Measurements from ENCODE around the gene TMPRSS4.

The TMPRSS4 gene

DNA sequence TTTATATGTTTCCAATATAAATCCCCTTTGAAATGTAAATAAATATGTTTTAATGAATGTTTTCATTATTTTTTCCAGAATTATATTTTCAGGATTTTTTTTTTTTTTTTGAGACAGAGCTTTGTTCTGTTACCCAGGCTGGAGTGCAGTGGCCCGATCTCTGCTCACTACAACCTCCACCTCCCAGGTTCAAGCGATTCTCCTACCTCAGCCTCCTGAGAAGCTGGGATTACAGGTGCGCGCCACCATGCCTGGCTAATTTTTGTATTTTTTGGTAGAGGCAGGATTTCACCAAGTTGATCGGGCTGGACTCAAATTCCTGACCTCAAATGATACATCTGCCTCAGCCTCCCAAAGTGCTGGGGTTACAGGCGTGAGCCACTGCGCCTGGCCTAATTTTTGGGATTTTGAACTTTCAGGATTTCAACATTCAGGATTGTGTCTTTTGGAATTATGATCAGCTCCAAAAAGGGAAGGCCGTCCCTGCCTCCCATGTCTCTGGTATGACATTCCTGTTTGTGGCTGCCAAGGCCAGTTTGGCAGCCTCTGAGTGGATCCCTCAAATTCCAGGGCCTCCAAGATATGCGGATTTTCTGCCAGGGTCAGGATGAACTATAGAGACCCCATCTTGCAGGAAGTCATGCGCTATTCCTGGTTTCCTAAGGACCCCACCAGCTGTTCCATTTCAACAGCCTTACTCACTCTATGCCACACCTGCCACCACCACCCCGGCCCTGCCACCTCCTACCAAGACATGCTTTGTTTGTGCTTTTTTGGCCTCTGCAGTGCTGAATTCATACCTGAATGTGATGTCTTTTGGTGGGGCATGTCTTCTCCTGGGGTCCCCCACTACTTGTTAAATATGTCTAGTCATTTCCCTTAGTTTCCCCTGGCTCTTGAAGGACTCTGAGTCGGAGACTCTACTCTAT, 21.9 kb upstream of the TMPRSS4 start:
- H3K4me1 ChIP-seq (ENCODE audit: low read length) = no peaks in the 10 kb centered on the region
- H3K27ac ChIP-seq (ENCODE audit: low read length) = no peak overlapping the region
- H4K20me1 ChIP-seq (ENCODE audit: insufficient read depth, low read length) = no peaks in the 10 kb centered on the region
- no peaks in the 10 kb centered on the region for H3K9me3 ChIP-seq (replicated peaks; ENCODE audit: insufficient read depth, low read length)
- no peaks in the 10 kb centered on the region for H3F3A ChIP-seq (ENCODE audit: insufficient read depth, low read length)
- DNase-seq = no peak
- no peaks in the 10 kb centered on the region for H3K9me2 ChIP-seq (replicated peaks; ENCODE audit: insufficient read depth, low read length)
- H2AFZ ChIP-seq (ENCODE audit: low read length) = no peak overlapping the region
- no peak for TF ChIP-seq EZH2 (optimal IDR thresholded peaks at IDR 0.05; ENCODE audit: low read depth, low read length)
- TF ChIP-seq EZH2phosphoT487 (IDR thresholded peaks at IDR 0.05; ENCODE audit: low read length) = no peak
- TF ChIP-seq, protein P1, sequence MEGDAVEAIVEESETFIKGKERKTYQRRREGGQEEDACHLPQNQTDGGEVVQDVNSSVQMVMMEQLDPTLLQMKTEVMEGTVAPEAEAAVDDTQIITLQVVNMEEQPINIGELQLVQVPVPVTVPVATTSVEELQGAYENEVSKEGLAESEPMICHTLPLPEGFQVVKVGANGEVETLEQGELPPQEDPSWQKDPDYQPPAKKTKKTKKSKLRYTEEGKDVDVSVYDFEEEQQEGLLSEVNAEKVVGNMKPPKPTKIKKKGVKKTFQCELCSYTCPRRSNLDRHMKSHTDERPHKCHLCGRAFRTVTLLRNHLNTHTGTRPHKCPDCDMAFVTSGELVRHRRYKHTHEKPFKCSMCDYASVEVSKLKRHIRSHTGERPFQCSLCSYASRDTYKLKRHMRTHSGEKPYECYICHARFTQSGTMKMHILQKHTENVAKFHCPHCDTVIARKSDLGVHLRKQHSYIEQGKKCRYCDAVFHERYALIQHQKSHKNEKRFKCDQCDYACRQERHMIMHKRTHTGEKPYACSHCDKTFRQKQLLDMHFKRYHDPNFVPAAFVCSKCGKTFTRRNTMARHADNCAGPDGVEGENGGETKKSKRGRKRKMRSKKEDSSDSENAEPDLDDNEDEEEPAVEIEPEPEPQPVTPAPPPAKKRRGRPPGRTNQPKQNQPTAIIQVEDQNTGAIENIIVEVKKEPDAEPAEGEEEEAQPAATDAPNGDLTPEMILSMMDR (IDR thresholded peaks at IDR 0.05; ENCODE audit: low read length) = no peak
- no peak overlapping the region for H3K4me3 ChIP-seq (ENCODE audit: low read length)
- H3K9ac ChIP-seq (ENCODE audit: low read length) = no peak overlapping the region
- no peak overlapping the region for H3K4me2 ChIP-seq (ENCODE audit: low read depth, low read length)
- H3K36me3 ChIP-seq (replicated peaks; ENCODE audit: insufficient read depth, low read length) = no peaks in the 10 kb centered on the region
- H3K79me2 ChIP-seq (ENCODE audit: low read length) = no peaks in the 10 kb centered on the region
- H3K27me3 ChIP-seq (replicated peaks; ENCODE audit: insufficient read depth, low read length) = no peaks in the 10 kb centered on the region

DNA sequence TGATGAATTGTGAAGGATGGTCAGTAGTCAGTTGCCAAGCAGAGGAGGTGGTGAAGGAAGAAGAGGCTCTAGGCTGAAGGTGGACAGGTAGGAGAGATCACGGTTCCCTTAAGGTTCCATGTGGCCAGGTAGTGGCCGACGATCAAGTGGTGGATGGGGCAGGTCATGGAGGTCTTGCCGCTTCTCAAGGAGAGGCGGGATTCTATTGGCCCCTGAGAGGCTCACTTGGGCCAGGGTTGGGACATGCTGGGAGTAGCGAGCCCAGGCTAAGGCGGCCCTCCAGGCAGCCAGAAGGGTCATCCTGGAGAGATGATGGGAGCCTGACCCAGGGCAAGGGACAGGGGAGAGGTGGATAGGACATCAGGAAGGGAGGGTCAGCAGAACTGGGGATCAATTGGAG, 20.9 kb upstream of the TMPRSS4 start:
- H3K27me3 ChIP-seq (replicated peaks; ENCODE audit: insufficient read depth, low read length) = no peaks in the 10 kb centered on the region
- H3K4me1 ChIP-seq (ENCODE audit: low read length) = no peaks in the 10 kb centered on the region
- TF ChIP-seq EZH2phosphoT487 (IDR thresholded peaks at IDR 0.05; ENCODE audit: low read length) (no peak), EZH2 (optimal IDR thresholded peaks at IDR 0.05; ENCODE audit: low read depth, low read length) (no peak)
- TF ChIP-seq, protein P1 (IDR thresholded peaks at IDR 0.05; ENCODE audit: low read length) = no peak
- H3K4me2 ChIP-seq (ENCODE audit: low read depth, low read length) = no peak overlapping the region
- no peak overlapping the region for H2AFZ ChIP-seq (ENCODE audit: low read length)
- H3K36me3 ChIP-seq (replicated peaks; ENCODE audit: insufficient read depth, low read length) = no peaks in the 10 kb centered on the region
- no peak overlapping the region for H3K9ac ChIP-seq (ENCODE audit: low read length)
- H3K9me3 ChIP-seq (replicated peaks; ENCODE audit: insufficient read depth, low read length) = no peaks in the 10 kb centered on the region
- H3K79me2 ChIP-seq (ENCODE audit: low read length) = no peaks in the 10 kb centered on the region
- no peaks in the 10 kb centered on the region for H3F3A ChIP-seq (ENCODE audit: insufficient read depth, low read length)
- no peak overlapping the region for H3K27ac ChIP-seq (ENCODE audit: low read length)
- H4K20me1 ChIP-seq (ENCODE audit: insufficient read depth, low read length) = no peaks in the 10 kb centered on the region
- H3K4me3 ChIP-seq (ENCODE audit: low read length) = no peak overlapping the region
- H3K9me2 ChIP-seq (replicated peaks; ENCODE audit: insufficient read depth, low read length) = no peaks in the 10 kb centered on the region
- no peak for DNase-seq

DNA sequence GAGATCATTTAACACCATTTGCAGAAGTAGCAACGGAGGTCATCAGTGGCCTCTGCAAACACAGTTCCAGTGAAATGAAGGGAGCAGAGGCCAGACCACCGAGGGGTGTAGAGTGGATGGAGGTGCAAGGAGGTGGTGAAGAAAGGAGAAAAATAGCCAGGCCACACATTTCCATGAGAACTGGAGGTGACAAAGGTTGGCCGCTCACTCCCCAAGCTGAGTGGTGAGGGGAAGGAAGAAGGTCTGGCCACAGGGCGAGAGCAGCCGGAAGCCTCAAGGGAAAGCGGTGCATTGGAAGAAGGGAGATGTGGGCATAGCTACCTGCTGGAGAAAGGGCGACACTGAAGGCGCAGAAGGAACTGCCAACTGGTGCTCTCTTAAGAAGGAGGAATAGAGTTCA, 20.1 kb upstream of the TMPRSS4 start:
- H3K9ac ChIP-seq (ENCODE audit: low read length) = no peak overlapping the region
- H3K27ac ChIP-seq (ENCODE audit: low read length) = no peak overlapping the region
- DNase-seq = no peak
- no peak overlapping the region for H2AFZ ChIP-seq (ENCODE audit: low read length)
- no peaks in the 10 kb centered on the region for H3K27me3 ChIP-seq (replicated peaks; ENCODE audit: insufficient read depth, low read length)
- H4K20me1 ChIP-seq (ENCODE audit: insufficient read depth, low read length) = no peaks in the 10 kb centered on the region
- H3K4me3 ChIP-seq (ENCODE audit: low read length) = no peak overlapping the region
- no peak overlapping the region for H3K4me2 ChIP-seq (ENCODE audit: low read depth, low read length)
- no peaks in the 10 kb centered on the region for H3K9me2 ChIP-seq (replicated peaks; ENCODE audit: insufficient read depth, low read length)
- H3F3A ChIP-seq (ENCODE audit: insufficient read depth, low read length) = no peaks in the 10 kb centered on the region
- H3K36me3 ChIP-seq (replicated peaks; ENCODE audit: insufficient read depth, low read length) = no peaks in the 10 kb centered on the region
- no peaks in the 10 kb centered on the region for H3K9me3 ChIP-seq (replicated peaks; ENCODE audit: insufficient read depth, low read length)
- no peak for TF ChIP-seq EZH2 (optimal IDR thresholded peaks at IDR 0.05; ENCODE audit: low read depth, low read length)
- TF ChIP-seq, protein P1 (IDR thresholded peaks at IDR 0.05; ENCODE audit: low read length) = no peak
- TF ChIP-seq EZH2phosphoT487 (IDR thresholded peaks at IDR 0.05; ENCODE audit: low read length) = no peak
- H3K79me2 ChIP-seq (ENCODE audit: low read length) = no peaks in the 10 kb centered on the region
- H3K4me1 ChIP-seq (ENCODE audit: low read length) = no peaks in the 10 kb centered on the region
